ENCODE measurements around the gene CABP7. TPM values are rescaled to one million over a fixed set of nuclear protein-coding genes. Genes with fewer than 3 reads are reported as not detected.
A peak's percentile ranks its signal among the peaks of the same experiment; 100 is the strongest.

The CABP7 gene
- 1 to 10 TPM in 1 of 2 donors, under 1 TPM in 1; 0.79 to 1.6 TPM for total RNA-seq
- polyA plus RNA-seq (ENCODE audit: insufficient read depth, low read depth, low replicate concordance): 1.6 TPM
- long read RNA-seq, donor 1: 0 reads
- long read RNA-seq, donor 2: 0 reads

DNA sequence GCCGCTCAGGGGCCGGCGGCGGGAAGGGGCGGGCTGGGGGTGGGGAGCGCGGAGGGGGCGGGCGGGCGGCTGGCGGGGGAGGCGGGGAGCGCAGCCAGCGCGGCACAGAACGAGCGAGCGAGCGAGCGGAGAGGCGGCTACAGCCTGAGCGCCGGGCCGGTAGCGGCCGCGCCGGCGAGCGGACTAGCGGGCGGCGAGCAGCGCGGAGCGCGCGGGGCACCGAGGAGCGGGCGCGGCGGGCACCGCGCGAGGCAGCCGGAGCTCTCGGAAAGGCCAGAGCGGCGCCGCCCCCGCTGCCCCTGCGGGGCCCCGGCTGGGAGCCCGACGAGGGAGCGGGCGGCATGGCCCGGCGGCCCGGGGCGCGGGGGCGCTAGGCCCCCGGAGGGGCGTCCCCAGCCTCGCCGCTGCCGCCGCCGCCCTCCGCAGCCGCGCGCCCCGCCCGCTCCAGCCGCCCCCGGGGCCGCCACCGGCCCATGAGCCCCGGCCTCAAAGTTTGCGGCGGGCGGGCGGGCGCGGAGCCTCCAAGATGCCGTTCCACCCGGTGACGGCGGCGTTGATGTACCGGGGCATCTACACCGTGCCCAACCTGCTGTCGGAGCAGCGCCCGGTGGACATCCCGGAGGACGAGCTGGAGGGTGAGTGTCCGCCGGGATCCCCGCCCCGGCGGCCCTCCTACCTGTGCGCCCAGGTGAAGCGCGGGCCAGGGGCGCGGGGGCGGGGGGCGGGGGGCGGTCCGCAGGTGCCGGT is at the start of gene CABP7:
Gene CABP7 (plus strand): TSS at position 105 of the 747 bp plus-strand sequence. CDS start 422 bp downstream, at position 527.
- TF ChIP-seq, protein P1, sequence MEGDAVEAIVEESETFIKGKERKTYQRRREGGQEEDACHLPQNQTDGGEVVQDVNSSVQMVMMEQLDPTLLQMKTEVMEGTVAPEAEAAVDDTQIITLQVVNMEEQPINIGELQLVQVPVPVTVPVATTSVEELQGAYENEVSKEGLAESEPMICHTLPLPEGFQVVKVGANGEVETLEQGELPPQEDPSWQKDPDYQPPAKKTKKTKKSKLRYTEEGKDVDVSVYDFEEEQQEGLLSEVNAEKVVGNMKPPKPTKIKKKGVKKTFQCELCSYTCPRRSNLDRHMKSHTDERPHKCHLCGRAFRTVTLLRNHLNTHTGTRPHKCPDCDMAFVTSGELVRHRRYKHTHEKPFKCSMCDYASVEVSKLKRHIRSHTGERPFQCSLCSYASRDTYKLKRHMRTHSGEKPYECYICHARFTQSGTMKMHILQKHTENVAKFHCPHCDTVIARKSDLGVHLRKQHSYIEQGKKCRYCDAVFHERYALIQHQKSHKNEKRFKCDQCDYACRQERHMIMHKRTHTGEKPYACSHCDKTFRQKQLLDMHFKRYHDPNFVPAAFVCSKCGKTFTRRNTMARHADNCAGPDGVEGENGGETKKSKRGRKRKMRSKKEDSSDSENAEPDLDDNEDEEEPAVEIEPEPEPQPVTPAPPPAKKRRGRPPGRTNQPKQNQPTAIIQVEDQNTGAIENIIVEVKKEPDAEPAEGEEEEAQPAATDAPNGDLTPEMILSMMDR (IDR thresholded peaks at IDR 0.05): no peak
- TF ChIP-seq POLR2A (IDR thresholded peaks at IDR 0.05): no peak
- 0% methylated on average over 8 of the region's 115 CpGs; no CpG with 5 or more reads in 1 of the 2 donors for WGBS, 2 donors
- Histone ChIP-seq H3K4me3 (peak within 1 kb of the TSS in 1 of 2 donors; percentile 12), H3K4me1 (no peaks in the 10 kb centered on the region), H3K36me3 (ENCODE audit: low read depth, missing control alignments) (no peaks in the 10 kb centered on the region), H3K27ac (no peak within 1 kb of the TSS), H3K27me3 (peaks cover 4% of the 10 kb centered on the region), H3K9me3 (no peaks in the 10 kb centered on the region)
- no peak for DNase-seq
- intact Hi-C loops (cut with DNase I; ENCODE audit: low total_unique reads): no loop called here

DNA sequence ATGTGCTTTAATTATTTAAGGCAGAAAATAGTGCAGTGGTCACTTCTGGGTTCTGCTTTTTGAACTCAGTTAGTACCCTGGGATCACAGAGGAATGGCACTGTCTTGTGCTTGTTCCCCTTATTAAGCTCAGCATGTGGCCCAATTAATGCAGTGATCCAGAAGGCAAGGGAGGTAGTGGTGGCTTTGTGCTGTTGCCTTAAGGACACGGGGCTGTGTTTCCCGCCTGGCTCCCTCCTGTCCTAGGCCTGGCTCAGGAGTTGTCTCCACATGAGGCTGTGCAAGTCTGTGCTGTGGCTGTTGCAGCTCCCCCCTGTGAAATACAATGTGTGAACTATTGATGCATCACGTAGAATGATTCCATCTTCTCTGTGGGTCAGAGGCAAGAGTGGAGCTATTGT is 49.2 kb upstream of the CABP7 start:
- no peaks in the 10 kb centered on the region for H3K27me3 ChIP-seq
- H3K27ac ChIP-seq: no peak overlapping the region
- no peak for DNase-seq
- no peaks in the 10 kb centered on the region for H3K36me3 ChIP-seq (ENCODE audit: low read depth, missing control alignments)
- H3K4me1 ChIP-seq: no peaks in the 10 kb centered on the region
- no peak for TF ChIP-seq POLR2A (IDR thresholded peaks at IDR 0.05)
- 66 to 88% methylated on average over 3 of the region's 3 CpGs for WGBS, 2 donors
- no peaks in the 10 kb centered on the region for H3K9me3 ChIP-seq
- intact Hi-C loops (cut with DNase I; ENCODE audit: low total_unique reads): no loop called here
- H3K4me3 ChIP-seq: no peak overlapping the region

GRCh38 chr22:29673361-29674066 is 46.3 kb upstream of the CABP7 start:
- TF ChIP-seq, protein P1 (IDR thresholded peaks at IDR 0.05): no peak
- no peak for TF ChIP-seq POLR2A (IDR thresholded peaks at IDR 0.05)
- DNase-seq: no peak
- whole genome bisulfite sequencing, 2 donors: 87 to 92% methylated on average over 12 to 14 of the region's 14 CpGs
- H3K27me3 ChIP-seq: no peaks in the 10 kb centered on the region
- intact Hi-C loops (cut with DNase I; ENCODE audit: low total_unique reads): no loop called here
- no peak overlapping the region for H3K4me3 ChIP-seq
- no peak overlapping the region for H3K27ac ChIP-seq
- H3K36me3 ChIP-seq (ENCODE audit: low read depth, missing control alignments): no peaks in the 10 kb centered on the region
- no peaks in the 10 kb centered on the region for H3K9me3 ChIP-seq
- H3K4me1 ChIP-seq: no peaks in the 10 kb centered on the region

DNA sequence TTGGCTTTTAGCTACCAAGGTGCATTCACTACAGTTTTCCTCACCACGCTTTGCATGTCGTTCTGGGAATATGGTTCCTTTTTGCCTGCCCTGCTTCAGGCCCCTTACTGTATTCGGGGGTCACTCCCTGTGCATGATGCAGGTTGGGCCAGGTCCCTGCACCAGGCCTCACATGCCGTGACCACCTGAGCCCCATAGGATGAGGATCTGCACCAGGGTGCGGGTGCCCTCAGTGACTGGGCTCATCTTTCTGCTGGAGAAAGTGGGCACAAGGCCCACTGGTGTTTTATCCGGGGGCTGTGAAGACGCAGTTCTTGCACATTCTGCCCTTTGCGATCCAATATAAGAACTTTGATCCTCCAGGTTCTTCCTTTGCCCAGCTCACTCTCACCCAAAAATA is 45.7 kb upstream of the CABP7 start:
- DNase-seq: no peak
- H3K27me3 ChIP-seq: no peaks in the 10 kb centered on the region
- no peaks in the 10 kb centered on the region for H3K4me1 ChIP-seq
- TF ChIP-seq, protein P1 (IDR thresholded peaks at IDR 0.05): no peak
- no peak for TF ChIP-seq POLR2A (IDR thresholded peaks at IDR 0.05)
- WGBS, 2 donors: 91 to 94% methylated on average over 8 of the region's 8 CpGs
- intact Hi-C loops (cut with DNase I; ENCODE audit: low total_unique reads): no loop called here
- H3K4me3 ChIP-seq: no peak overlapping the region
- H3K27ac ChIP-seq: no peak overlapping the region
- H3K9me3 ChIP-seq: no peaks in the 10 kb centered on the region
- H3K36me3 ChIP-seq (ENCODE audit: low read depth, missing control alignments): no peaks in the 10 kb centered on the region

GRCh38 chr22:29679316-29679715 is 40.5 kb upstream of the CABP7 start:
- Histone ChIP-seq H3K27ac (no peak overlapping the region), H3K4me3 (no peak overlapping the region), H3K9me3 (no peaks in the 10 kb centered on the region), H3K4me1 (no peaks in the 10 kb centered on the region), H3K27me3 (no peaks in the 10 kb centered on the region), H3K36me3 (ENCODE audit: low read depth, missing control alignments) (no peaks in the 10 kb centered on the region)
- TF ChIP-seq POLR2A (IDR thresholded peaks at IDR 0.05): no peak
- TF ChIP-seq, protein P1 (IDR thresholded peaks at IDR 0.05): no peak
- DNase-seq: no peak
- WGBS, 2 donors: 33 to 57% methylated on average over 1 of the region's 1 CpG
- intact Hi-C loops (cut with DNase I; ENCODE audit: low total_unique reads): no loop called here
